Breast epithelium (tissue), 3 donors: ENCODE data around the gene CIRBP.

Experiments used
- POLR2A ChIP-seq: fragments of 450-650 bp; IDR thresholded peaks from one replicate; pipeline ENCODE4 v1.6.1; 2016; ENCODE audit warnings: antibody characterized with exemption, mild to moderate bottlenecking, moderate library complexity
- POLR2AphosphoS5 ChIP-seq, 3 donors: sonication (generic); formaldehyde crosslinking; IDR thresholded peaks; one replicate each; pipeline ENCODE4 v1.6.1; 2017; ENCODE audit warnings: antibody characterized with exemption in 3 of 3
- TF ChIP-seq, protein P1 (sequence below), 3 donors: fragments of 450-650 bp; IDR thresholded peaks; one replicate each; pipeline ENCODE4 v1.5.1; 2016 to 2017; ENCODE audit warnings: antibody characterized with exemption in 3 of 3, mild to moderate bottlenecking in 3 of 3, moderate library complexity in 3 of 3

DNA sequence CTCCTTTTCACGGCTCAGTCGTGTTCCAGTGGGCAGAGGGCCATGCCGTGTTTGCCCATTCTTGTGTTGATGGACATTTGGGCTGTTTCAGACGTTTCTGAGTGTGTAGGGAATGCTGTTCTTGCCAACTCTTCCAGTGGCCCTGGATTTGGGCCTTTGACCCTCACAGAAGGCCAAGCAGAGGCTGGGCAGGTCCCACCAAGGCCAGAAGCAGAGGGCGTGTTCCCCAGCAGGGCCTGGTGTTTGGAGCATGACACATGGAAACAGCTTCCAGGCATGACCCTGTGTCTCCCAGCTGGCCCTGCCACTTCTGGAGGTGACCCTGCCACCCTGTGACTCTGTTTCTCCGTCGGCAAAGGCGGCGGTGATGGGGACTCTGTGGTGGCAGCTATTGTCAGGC is 52.4 kb downstream of the CIRBP start:
- TF ChIP-seq, protein P1, sequence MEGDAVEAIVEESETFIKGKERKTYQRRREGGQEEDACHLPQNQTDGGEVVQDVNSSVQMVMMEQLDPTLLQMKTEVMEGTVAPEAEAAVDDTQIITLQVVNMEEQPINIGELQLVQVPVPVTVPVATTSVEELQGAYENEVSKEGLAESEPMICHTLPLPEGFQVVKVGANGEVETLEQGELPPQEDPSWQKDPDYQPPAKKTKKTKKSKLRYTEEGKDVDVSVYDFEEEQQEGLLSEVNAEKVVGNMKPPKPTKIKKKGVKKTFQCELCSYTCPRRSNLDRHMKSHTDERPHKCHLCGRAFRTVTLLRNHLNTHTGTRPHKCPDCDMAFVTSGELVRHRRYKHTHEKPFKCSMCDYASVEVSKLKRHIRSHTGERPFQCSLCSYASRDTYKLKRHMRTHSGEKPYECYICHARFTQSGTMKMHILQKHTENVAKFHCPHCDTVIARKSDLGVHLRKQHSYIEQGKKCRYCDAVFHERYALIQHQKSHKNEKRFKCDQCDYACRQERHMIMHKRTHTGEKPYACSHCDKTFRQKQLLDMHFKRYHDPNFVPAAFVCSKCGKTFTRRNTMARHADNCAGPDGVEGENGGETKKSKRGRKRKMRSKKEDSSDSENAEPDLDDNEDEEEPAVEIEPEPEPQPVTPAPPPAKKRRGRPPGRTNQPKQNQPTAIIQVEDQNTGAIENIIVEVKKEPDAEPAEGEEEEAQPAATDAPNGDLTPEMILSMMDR (IDR thresholded peaks at IDR 0.05) = no peak
- TF ChIP-seq POLR2A = no peak
- TF ChIP-seq POLR2AphosphoS5 (IDR thresholded peaks at IDR 0.05) = no peak
